Sigmoid colon (tissue), 7 donors: Measurements from ENCODE around the gene C1QTNF8. TPM values are rescaled to one million over a fixed set of nuclear protein-coding genes. Genes with fewer than 3 reads are reported as not detected.
"Not testable (repeated sequence)": the region's sequence is repeated elsewhere in the genome, so short reads cannot be mapped to it uniquely, and the experiment has no call there.

Experiments
- DNase-seq: peaks from one replicate; pipeline ENCODE4 v3.0.0-alpha.2; 2019
- H3K27ac ChIP-seq, 4 donors: fragments of 200-600 bp; sonication (generic); one replicate each; pipeline ENCODE4 v1.5.1; 2016 to 2019; ENCODE audit warnings: mild to moderate bottlenecking in 1 of 4
- H3K27me3 ChIP-seq, 3 donors: fragments of 200-600 bp; sonication (generic); one replicate each; pipeline ENCODE4 v1.5.1; 2019; ENCODE audit warnings: mild to moderate bottlenecking in 1 of 3
- H3K36me3 ChIP-seq, 4 donors: fragments of 200-600 bp; sonication (generic); one replicate each; pipeline ENCODE4 v1.5.1; 2016 to 2019
- H3K4me1 ChIP-seq, 4 donors: fragments of 200-600 bp; sonication (generic); one replicate each; pipeline ENCODE4 v1.5.1; 2017 to 2019
- H3K4me3 ChIP-seq, 4 donors: fragments of 200-600 bp; sonication (generic); one replicate each; pipeline ENCODE4 v1.5.1; 2017 to 2019; ENCODE audit warnings: mild to moderate bottlenecking in 2 of 4, moderate library complexity in 1 of 4
- H3K9me3 ChIP-seq, 4 donors: fragments of 200-600 bp in 3 of 4; sonication (generic) in 3 of 4; one replicate each; pipeline versions ENCODE4 v1.5.1 to v1.6.1; 2013 to 2019
- EP300 ChIP-seq, 4 donors: sonication (generic); formaldehyde crosslinking; IDR thresholded peaks; one replicate each; pipeline ENCODE4 v1.6.1; 2017; ENCODE audit warnings: antibody characterized with exemption in 4 of 4
- POLR2A ChIP-seq, 2 donors: fragments of 450-650 bp; IDR thresholded peaks; one replicate each; pipeline ENCODE4 v1.6.1; 2016; ENCODE audit warnings: antibody characterized with exemption in 2 of 2, mild to moderate bottlenecking in 2 of 2, moderate library complexity in 2 of 2
- POLR2AphosphoS5 ChIP-seq, 4 donors: sonication (generic); formaldehyde crosslinking; IDR thresholded peaks; one replicate each; pipeline ENCODE4 v1.6.1; 2017; ENCODE audit warnings: antibody characterized with exemption in 4 of 4
- WGBS, 2 donors: extraction: QIAGEN DNeasy Blood & Tissue Kit; methylation state at CpG; one replicate each; pipeline ENCODE4 v1.1.7; 2013; 5-methylcytosine and 5-hydroxymethylcytosine counted together
- intact Hi-C: fragments of 100-400 bp; cut with DNase I; formaldehyde crosslinking; loops from one replicate; pipeline ENCODE4 v1.15.1; 2023
- polyA plus RNA-seq, 3 donors: library from polyadenylated mRNA; stranded (reverse); fragments of 200-250 nt; gene quantifications; one replicate each; pipeline ENCODE4 v1.2.3, GENCODE V29; 2013
- total RNA-seq, 4 donors: library from RNA; depleted of rRNA; stranded (reverse); fragments of >200 nt; gene quantifications; one replicate each; pipeline ENCODE4 v1.1.0, GENCODE V29; 2016
- TF ChIP-seq, protein P1 (sequence below), 4 experiments: fragments of 450-650 bp in 3 of 4; fragments of 200-600 bp in 1 of 4; IDR thresholded peaks; one replicate each; pipeline ENCODE4 v1.5.1; 2016 to 2019; ENCODE audit warnings: antibody characterized with exemption in 4 of 4, mild to moderate bottlenecking in 3 of 4, moderate library complexity in 2 of 4
- donor health status: healthy with polysubstance abuse.
- donor health status: Bipolar disorder and iron deficiency.
- donor health status: healthy.

C1QTNF8 gene
- total and polyA plus RNA-seq, 7 donors: not detected

DNA sequence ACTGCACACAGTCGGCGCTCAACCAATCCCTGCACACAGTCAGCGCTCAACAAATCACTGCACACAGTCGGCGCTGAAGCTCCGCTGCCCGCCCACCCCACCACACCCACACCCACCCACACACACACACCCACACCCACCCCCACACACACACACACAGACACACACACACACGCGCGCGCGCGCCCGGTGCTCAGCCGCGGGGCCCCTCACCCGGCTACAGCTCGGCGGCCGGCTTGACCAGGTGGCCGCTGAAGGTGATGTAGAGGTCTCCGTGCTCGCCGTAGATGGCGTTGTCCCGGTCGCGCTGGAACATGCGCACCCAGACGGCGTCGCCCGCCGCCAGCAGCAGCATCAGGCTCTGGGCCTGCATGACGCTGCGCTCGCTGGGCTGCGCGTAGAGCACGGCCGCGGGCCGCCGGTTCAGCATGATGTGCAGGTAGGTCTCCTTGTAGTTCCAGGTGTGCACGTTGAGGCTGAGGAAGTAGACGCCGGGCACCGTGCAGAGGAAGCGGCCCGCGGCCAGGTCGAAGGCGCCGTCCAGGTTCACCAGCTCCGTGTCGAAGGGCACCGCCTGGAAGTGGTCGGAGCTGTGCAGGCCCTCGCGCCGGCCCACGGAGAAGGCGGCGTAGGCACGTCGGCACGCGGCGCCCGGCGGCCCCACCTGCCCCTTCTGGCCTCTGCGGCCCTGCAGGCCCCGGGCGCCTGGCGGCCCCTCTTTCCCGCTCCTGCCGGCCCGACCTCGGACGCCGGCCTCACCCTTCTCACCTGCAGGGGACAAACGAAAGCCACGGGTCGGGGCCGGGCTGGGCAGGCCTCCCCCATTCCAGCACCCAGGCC, 2.5 kb downstream of the C1QTNF8 start:
- intact Hi-C loops: no loop called here
- Histone ChIP-seq H3K9me3 (no peaks in the 10 kb centered on the region), H3K36me3 (no peaks in the 10 kb centered on the region), H3K4me1 (peaks cover 0 to 9% (median 4%) of the 10 kb centered on the region in 4 donors), H3K27ac (no peak overlapping the region), H3K4me3 (no peak overlapping the region), H3K27me3 (peaks cover 26 to 61% (median 38%) of the 10 kb centered on the region in 3 donors)
- no peak for DNase-seq
- TF ChIP-seq POLR2A (IDR thresholded peaks at IDR 0.05) (no peak), EP300 (IDR thresholded peaks at IDR 0.05) (no peak), POLR2AphosphoS5 (IDR thresholded peaks at IDR 0.05) (no peak)
- TF ChIP-seq, protein P1, sequence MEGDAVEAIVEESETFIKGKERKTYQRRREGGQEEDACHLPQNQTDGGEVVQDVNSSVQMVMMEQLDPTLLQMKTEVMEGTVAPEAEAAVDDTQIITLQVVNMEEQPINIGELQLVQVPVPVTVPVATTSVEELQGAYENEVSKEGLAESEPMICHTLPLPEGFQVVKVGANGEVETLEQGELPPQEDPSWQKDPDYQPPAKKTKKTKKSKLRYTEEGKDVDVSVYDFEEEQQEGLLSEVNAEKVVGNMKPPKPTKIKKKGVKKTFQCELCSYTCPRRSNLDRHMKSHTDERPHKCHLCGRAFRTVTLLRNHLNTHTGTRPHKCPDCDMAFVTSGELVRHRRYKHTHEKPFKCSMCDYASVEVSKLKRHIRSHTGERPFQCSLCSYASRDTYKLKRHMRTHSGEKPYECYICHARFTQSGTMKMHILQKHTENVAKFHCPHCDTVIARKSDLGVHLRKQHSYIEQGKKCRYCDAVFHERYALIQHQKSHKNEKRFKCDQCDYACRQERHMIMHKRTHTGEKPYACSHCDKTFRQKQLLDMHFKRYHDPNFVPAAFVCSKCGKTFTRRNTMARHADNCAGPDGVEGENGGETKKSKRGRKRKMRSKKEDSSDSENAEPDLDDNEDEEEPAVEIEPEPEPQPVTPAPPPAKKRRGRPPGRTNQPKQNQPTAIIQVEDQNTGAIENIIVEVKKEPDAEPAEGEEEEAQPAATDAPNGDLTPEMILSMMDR (IDR thresholded peaks at IDR 0.05): no peak
- 48 to 58% methylated on average over 85 of the region's 85 CpGs for WGBS, 2 donors

DNA sequence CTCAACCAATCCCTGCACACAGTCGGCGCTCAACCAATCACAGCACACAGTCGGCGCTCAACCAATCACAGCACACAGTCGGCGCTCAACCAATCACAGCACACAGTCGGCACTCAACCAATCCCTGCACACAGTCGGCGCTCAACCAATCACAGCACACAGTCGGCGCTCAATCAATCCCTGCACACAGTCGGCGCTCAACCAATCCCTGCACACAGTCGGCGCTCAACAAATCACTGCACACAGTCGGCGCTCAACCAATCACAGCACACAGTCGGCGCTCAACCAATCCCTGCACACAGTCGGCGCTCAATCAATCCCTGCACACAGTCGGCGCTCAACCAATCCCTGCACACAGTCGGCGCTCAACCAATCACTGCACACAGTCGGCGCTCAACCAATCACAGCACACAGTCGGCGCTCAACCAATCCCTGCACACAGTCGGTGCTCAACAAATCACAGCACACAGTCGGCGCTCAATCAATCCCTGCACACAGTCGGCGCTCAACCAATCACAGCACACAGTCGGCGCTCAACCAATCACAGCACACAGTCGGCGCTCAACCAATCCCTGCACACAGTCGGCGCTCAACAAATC, 3.3 kb downstream of the C1QTNF8 start:
- H3K27ac ChIP-seq, H3K9me3 ChIP-seq, H3K4me1 ChIP-seq, intact Hi-C loops, H3K36me3 ChIP-seq, DNase-seq, H3K4me3 ChIP-seq: not testable (repeated sequence)
- H3K27me3 ChIP-seq: peaks cover 24 to 61% (median 38%) of the 10 kb centered on the region in 3 donors
- 94 to 95% methylated on average over 33 of the region's 40 CpGs for WGBS, 2 donors

DNA sequence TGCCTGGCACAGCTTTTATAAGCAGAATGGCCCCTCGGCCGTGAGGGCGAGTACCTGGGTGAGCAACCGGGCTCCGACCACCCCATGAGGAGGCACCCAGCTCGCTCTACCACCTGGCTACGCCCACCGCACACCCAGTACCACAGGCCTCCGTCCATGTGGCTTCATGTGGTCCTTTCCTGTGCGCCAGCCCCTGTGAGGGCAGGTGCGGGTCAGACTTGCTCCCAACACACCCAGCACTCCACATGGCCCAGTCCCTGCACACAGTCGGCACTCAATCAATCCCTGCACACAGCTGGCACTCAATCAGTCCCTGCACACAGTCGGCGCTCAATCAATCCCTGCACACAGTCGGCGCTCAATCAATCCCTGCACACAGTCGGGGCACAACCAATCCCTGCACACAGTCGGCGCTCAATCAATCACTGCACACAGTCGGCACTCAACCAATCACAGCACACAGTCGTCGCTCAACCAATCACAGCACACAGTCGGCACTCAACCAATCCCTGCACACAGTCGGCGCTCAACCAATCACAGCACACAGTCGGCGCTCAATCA, 4.0 kb downstream of the C1QTNF8 start:
- Histone ChIP-seq H3K27ac (no peak overlapping the region), H3K4me3 (no peak overlapping the region), H3K27me3 (peaks cover 24 to 61% (median 44%) of the 10 kb centered on the region in 3 donors), H3K4me1 (peaks cover 0 to 9% (median 4%) of the 10 kb centered on the region in 4 donors), H3K9me3 (no peaks in the 10 kb centered on the region), H3K36me3 (no peaks in the 10 kb centered on the region)
- TF ChIP-seq POLR2A (IDR thresholded peaks at IDR 0.05) (no peak), POLR2AphosphoS5 (IDR thresholded peaks at IDR 0.05) (no peak), EP300 (IDR thresholded peaks at IDR 0.05) (no peak)
- TF ChIP-seq, protein P1 (IDR thresholded peaks at IDR 0.05): no peak
- WGBS, 2 donors: 98% methylated on average over 27 of the region's 27 CpGs
- DNase-seq: no peak
- intact Hi-C loops: no loop called here

DNA sequence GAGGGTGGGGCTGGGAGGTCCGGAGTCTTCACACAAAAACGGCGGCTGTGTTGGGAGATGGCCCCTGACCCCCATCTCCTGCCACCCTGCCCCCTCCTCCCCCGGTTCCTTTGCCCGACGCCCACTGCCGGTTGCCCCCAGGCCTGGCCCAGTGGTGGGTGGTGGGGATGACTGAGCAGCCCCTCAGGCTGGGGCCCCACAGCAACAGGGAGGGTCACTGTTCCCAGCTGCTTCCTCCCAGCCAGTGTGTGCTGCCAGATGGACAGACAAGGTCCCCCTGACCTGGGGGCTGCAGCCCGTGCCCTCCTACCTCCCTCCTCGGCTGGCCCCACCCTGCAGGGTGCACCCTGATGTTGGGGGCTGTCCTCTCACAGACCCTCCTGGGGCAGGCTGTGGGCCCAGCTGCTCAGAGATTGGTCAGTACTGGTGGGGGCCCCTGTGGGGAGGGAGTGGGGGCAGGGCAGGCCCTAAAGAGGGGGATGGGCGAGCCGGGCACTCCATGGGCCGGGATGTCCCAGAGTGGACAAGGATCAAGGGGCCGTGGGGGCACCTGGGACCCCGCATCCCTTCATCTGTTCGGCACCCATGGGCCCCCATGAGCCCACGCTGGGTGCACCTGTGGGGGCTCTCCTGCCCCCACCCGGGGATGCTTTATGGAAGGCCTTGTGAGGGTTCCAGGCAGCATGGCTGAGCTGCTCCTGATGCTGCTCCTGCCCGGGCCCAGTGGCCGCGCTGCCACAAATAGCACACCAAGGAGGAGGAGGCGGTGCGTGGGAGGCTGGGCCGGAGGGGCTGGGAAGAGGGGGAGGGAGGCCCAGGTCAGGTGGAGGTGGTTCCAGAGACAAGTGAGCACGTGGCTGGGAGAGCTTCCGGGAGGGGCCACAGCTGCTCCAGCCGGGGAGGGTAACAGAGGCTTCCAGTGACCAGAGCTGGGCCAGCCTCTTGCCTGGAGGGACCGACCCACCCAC, 5.1 kb downstream of the C1QTNF8 start:
- intact Hi-C loops: no loop called here
- no peak for DNase-seq
- H3K9me3 ChIP-seq: no peaks in the 10 kb centered on the region
- H3K27me3 ChIP-seq: peaks cover 24 to 64% (median 56%) of the 10 kb centered on the region in 3 donors
- no peak overlapping the region for H3K4me3 ChIP-seq
- H3K27ac ChIP-seq: no peak overlapping the region
- TF ChIP-seq EP300 (IDR thresholded peaks at IDR 0.05): no peak
- no peak for TF ChIP-seq POLR2AphosphoS5 (IDR thresholded peaks at IDR 0.05)
- no peak for TF ChIP-seq POLR2A (IDR thresholded peaks at IDR 0.05)
- TF ChIP-seq, protein P1 (IDR thresholded peaks at IDR 0.05): no peak
- H3K36me3 ChIP-seq: no peaks in the 10 kb centered on the region
- H3K4me1 ChIP-seq: peaks cover 0 to 9% (median 4%) of the 10 kb centered on the region in 4 donors
- 25 to 41% methylated on average over 27 of the region's 27 CpGs for WGBS, 2 donors
